ENCODE measurements around the gene RIN3.

RIN3 gene

DNA sequence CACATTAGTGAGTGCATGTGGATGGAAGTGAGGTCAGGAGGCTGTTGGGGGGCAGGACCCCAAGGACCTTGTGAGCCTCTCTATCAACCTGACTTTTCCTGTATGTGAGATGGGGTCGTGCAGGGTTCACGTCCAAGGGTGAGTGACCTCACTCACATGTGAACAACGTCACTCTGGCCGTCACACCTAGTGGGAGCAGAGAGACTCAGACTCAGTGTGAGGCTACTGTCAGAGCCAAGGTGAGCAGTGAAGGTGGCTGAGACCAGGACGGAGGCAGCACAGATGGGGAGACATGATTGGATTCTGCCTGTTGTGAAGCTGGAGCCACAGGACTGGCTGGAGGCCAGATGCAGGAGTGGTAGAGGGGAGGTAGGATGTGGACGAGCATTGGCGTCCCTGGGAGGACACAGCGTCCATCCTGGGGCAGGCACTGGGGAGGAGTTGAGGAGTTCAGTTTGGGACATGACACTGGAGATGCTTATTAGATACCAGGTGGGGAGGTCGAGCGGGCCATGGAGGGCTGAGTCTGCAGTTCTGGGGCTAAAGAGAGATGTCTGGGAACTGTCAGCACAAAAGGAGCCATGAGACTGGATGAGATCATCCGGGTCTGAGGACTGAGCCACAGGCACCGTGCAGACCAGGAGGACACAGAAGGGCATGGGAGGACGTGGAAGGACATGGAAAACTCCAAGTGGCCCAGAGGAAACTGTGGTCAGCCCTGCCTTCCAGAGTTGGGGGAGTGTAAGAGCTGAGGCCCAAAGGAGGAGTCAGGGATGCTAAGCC, 142.0 kb downstream of the RIN3 start:
- no peak for FAIRE-seq
- no peak for DNase-seq (ENCODE audit: insufficient read length, low spot score)
- TF ChIP-seq CTCF (IDR thresholded peaks at IDR 0.05; ENCODE audit: insufficient read depth, missing control alignments), result no peak

DNA sequence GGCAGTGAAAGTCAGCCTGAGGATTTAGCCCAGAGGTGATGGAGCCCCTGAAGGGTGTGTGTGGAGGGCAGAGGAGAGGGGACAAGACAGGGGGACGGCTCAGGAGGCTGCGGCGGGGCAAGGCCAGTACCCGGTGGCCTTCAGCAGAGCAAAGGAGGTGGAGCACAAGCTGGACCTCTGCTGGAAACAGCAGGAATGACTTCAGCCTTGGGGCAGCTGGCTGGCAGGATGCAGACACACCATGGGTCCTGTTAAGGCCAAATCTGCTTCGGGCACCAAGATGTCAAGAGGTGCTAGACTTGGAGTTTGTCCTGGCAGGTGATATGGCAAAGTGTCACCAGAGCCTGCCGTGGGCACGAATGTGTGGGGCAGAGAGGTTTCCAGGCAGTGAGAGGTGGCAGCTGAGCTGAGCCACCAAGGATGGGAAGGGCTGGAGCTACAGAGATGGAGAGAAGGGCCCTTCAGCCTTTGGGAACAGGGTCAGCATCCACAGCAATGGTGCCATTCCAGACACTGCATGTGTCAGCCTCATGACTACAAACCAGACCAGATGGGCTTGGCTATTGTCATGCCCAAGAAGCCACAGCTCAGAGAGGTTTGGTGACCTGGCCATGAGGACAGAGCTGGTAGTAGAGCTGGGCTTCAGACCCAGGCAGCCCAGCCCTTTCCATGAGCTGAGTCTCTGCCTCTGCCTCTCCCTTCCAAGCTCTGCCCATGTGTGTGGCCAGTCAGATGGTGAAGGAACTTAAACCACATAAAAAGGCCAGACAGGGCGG, 142.9 kb downstream of the RIN3 start:
- no peak for TF ChIP-seq CTCF (IDR thresholded peaks at IDR 0.05; ENCODE audit: insufficient read depth, missing control alignments)
- no peak for DNase-seq (ENCODE audit: insufficient read length, low spot score)
- FAIRE-seq, result no peak

- no peak for FAIRE-seq
- no peak for TF ChIP-seq CTCF (IDR thresholded peaks at IDR 0.05; ENCODE audit: insufficient read depth, missing control alignments)
- no peak for DNase-seq (ENCODE audit: insufficient read length, low spot score)
Measured at GRCh38 chr14:92657457-92658142, 144.0 kb downstream of the RIN3 start.

DNA sequence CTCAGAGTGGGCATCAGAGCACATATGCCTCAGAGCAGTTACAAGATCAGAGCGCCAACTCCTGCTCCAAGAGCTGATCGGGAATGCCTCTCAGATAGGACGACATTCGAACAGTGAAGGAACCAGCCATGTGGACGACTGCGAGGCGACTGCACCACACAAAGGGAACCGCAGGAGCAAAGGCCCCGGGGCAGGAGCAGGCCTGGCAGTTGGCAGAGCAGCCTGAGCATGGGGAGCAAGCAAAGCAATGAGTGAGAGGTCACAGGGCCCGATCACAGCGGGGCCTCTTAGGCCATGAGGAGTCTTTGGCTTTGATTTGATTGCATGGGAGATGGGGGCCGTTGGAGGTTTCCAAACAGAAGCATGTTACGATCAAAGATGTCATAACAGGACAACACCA, 144.6 kb downstream of the RIN3 start:
- FAIRE-seq, result no peak
- no peak for DNase-seq (ENCODE audit: insufficient read length, low spot score)
- TF ChIP-seq CTCF (IDR thresholded peaks at IDR 0.05; ENCODE audit: insufficient read depth, missing control alignments), result no peak

- DNase-seq (ENCODE audit: insufficient read length, low spot score) (no peak), FAIRE-seq (no peak)
- no peak for TF ChIP-seq CTCF (IDR thresholded peaks at IDR 0.05; ENCODE audit: insufficient read depth, missing control alignments)
Measured at GRCh38 chr14:92658684-92659083, 145.1 kb downstream of the RIN3 start.

DNA sequence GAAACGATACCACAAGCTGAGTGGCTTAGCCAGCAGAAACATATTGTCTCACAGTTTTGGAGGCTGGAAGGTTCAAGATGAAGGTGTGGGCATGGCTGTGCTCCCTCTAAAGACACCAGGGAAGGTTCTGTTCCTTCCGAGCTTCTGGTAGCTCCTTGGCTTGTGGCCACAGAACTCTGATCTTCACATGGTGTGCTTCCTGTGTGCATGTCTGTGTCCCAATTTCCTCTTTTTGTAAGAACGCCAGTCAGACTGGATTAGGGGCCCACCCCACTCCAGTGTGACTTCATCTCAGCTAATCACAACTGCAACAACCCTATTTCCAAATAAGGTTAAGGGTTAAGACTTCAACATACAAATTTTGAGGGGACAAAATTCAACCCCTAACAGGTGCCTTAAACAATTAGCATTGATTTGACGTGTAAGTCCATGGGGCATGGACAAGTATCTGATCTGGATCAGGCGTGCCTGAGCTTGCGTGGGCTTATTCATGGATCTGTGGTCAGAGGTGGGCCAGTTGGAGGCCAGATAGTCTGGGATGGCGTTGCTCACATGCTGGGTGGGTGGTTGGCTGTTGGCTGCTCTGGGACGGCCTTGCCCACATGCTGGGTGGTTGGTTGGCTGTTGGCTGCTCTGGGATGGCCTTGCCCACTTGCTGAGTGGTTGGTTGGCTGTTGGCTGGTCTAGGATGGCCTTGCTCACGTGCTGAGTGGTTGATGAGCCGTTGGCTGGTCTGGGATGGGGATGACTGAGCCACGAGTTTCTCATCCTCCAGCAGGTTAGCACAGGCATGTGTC, 146.4 kb downstream of the RIN3 start:
- FAIRE-seq (no peak), DNase-seq (ENCODE audit: insufficient read length, low spot score) (no peak)
- no peak for TF ChIP-seq CTCF (IDR thresholded peaks at IDR 0.05; ENCODE audit: insufficient read depth, missing control alignments)

Measured in D721Med (cell line).